MCF 10A (cell line): ENCODE data around the gene ZC3H14. TPM values are rescaled to one million over a fixed set of nuclear protein-coding genes. Genes with fewer than 3 reads are reported as not detected.

ENCODE experiments used
- BruUV-seq: library from RNA; stranded (reverse); fragments of 400-500 nt; replicated peaks from 2 replicates; lab custom pipeline; 2021; lab: Mats Ljungman, UMichigan
- CTCF ChIA-PET: fragments of 300-600 bp; sonication (Branson Sonifier 250); formaldehyde crosslinking; extraction: SDS; loops from one replicate; lab custom pipeline; 2021; ENCODE audit warnings: antibody characterized with exemption, inconsistent platforms; lab: Yijun Ruan, JAX
- POLR2A ChIA-PET: fragments of 300-600, 350-650 bp; sonication (Branson Sonifier 250); formaldehyde crosslinking; extraction: SDS; loops from one replicate; lab custom pipeline; 2020; ENCODE audit warnings: antibody characterized with exemption, inconsistent platforms; lab: Yijun Ruan, JAX
- DNase-seq: peaks from one replicate; pipeline ENCODE4 v3.0.0-alpha.2; 2018; ENCODE audit not compliant: unreplicated experiment
- H3K27ac Mint-ChIP-seq: one replicate; pipeline ENCODE4 v1.8.0; 2022; ENCODE audit warnings: mild to moderate bottlenecking, low read depth, mixed read lengths; ENCODE audit not compliant: unreplicated experiment
- H3K27me3 Mint-ChIP-seq: one replicate; pipeline ENCODE4 v1.8.0; 2022; ENCODE audit warnings: mixed read lengths; ENCODE audit not compliant: insufficient read depth, unreplicated experiment
- H3K36me3 Mint-ChIP-seq: one replicate; pipeline ENCODE4 v1.8.0; 2022; ENCODE audit warnings: mild to moderate bottlenecking, moderate library complexity, mixed read lengths; ENCODE audit not compliant: insufficient read depth, unreplicated experiment
- H3K4me1 Mint-ChIP-seq: one replicate; pipeline ENCODE4 v1.8.0; 2022; ENCODE audit warnings: mixed read lengths; ENCODE audit not compliant: insufficient read depth, unreplicated experiment
- H3K4me3 Mint-ChIP-seq: one replicate; pipeline ENCODE4 v1.8.0; 2022; ENCODE audit warnings: mild to moderate bottlenecking, moderate library complexity, mixed read lengths; ENCODE audit not compliant: unreplicated experiment
- H3K9me3 Mint-ChIP-seq: one replicate; pipeline ENCODE4 v1.8.0; 2022; ENCODE audit warnings: mixed read lengths; ENCODE audit not compliant: unreplicated experiment
- CTCF ChIP-seq: fragments of 200-600 bp; IDR thresholded peaks from one replicate; pipeline ENCODE4 v1.8.0; 2022; ENCODE audit warnings: antibody characterized with exemption, mild to moderate bottlenecking; ENCODE audit not compliant: unreplicated experiment
- intact Hi-C: fragments of 100-400 bp; cut with micrococcal nuclease; formaldehyde crosslinking; loops from 2 replicates; pipeline ENCODE4 v1.14.1; 2022
- total RNA-seq: library from RNA; stranded (reverse); gene quantifications from 2 replicates; pipeline ENCODE4 v1.2.3, GENCODE V29; 2022

Gene ZC3H14
- total RNA-seq, 1 experiment from 2014 or later = 72.6 TPM

GRCh38 chr14:88604212-88604611 is 41.4 kb downstream of the ZC3H14 start:
- no peak for DNase-seq
- POLR2A ChIA-PET = no interaction called here
- CTCF ChIA-PET = interaction anchor here (0.8 kb wide), 1 partner anchor 49 kb away, joined by 3 read pairs; no protein-coding TSS in a partner anchor
- no TSS peak for BruUV-seq
- Mint-ChIP-seq H3K36me3 (peaks cover 87% of the 10 kb centered on the region), H3K27ac (no peak overlapping the region), H3K27me3 (no peaks in the 10 kb centered on the region), H3K4me1 (no peaks in the 10 kb centered on the region), H3K9me3 (no peaks in the 10 kb centered on the region), H3K4me3 (no peak overlapping the region)
- intact Hi-C loops = no loop called here
- TF ChIP-seq CTCF = no peak

GRCh38 chr14:88605594-88605993 is 42.8 kb downstream of the ZC3H14 start:
- no peaks in the 10 kb centered on the region for H3K4me1 Mint-ChIP-seq
- peaks cover 87% of the 10 kb centered on the region for H3K36me3 Mint-ChIP-seq
- H3K27ac Mint-ChIP-seq = no peak overlapping the region
- TF ChIP-seq CTCF = no peak
- ChIA-PET POLR2A (no interaction called here), CTCF (interaction anchor here (0.6 to 0.8 kb wide), 2 partner anchors 48 to 288 kb away, joined by 4 read pairs; no protein-coding TSS in a partner anchor)
- BruUV-seq = no TSS peak
- H3K27me3 Mint-ChIP-seq = no peaks in the 10 kb centered on the region
- no peak overlapping the region for H3K4me3 Mint-ChIP-seq
- H3K9me3 Mint-ChIP-seq = no peaks in the 10 kb centered on the region
- intact Hi-C loops = no loop called here
- DNase-seq = no peak

- Mint-ChIP-seq H3K36me3 (peaks cover 90% of the 10 kb centered on the region), H3K4me1 (peaks cover 4% of the 10 kb centered on the region), H3K27ac (no peak overlapping the region), H3K9me3 (no peaks in the 10 kb centered on the region), H3K4me3 (no peak overlapping the region), H3K27me3 (no peaks in the 10 kb centered on the region)
- no TSS peak for BruUV-seq
- no peak for DNase-seq
- no peak for TF ChIP-seq CTCF
- intact Hi-C loops = no loop called here
- POLR2A ChIA-PET = no interaction called here
- CTCF ChIA-PET = no interaction called here
Observed at GRCh38 chr14:88607829-88608228, 45.0 kb downstream of the ZC3H14 start.

- H3K9me3 Mint-ChIP-seq = no peaks in the 10 kb centered on the region
- no TSS peak for BruUV-seq
- peaks cover 77% of the 10 kb centered on the region for H3K36me3 Mint-ChIP-seq
- ChIA-PET POLR2A (no interaction called here), CTCF (interaction anchor here (0.7 kb wide), 2 partner anchors 18 to 212 kb away, joined by 3 read pairs; no protein-coding TSS in a partner anchor)
- H3K4me3 Mint-ChIP-seq = no peak overlapping the region
- no peak for DNase-seq
- no peaks in the 10 kb centered on the region for H3K27me3 Mint-ChIP-seq
- H3K4me1 Mint-ChIP-seq = peaks cover 12% of the 10 kb centered on the region
- H3K27ac Mint-ChIP-seq = no peak overlapping the region
- intact Hi-C loops = loop anchor here (5.0 kb wide), 1 partner anchor 50 kb away; the partner anchor contains the start of gene ZC3H14
- TF ChIP-seq CTCF = no peak
Observed at GRCh38 chr14:88611878-88612277, 49.0 kb downstream of the ZC3H14 start.
